HepG2 (cell line): ENCODE data around the gene BYSL. TPM values are rescaled to one million over a fixed set of nuclear protein-coding genes. Genes with fewer than 3 reads are reported as not detected.
A peak's percentile ranks its signal among the peaks of the same experiment; 100 is the strongest.

ENCODE experiments used
- DBP ChIP-seq: sonication (generic); formaldehyde crosslinking; IDR thresholded peaks from 2 replicates; pipeline ENCODE4 v1.4.0; 2020; ENCODE audit warnings: missing genetic modification reagents; ENCODE audit errors: not compliant biosample characterization
- FLYWCH1 ChIP-seq: sonication (generic); formaldehyde crosslinking; IDR thresholded peaks from 2 replicates; pipeline ENCODE4 v1.8.1; 2023; ENCODE audit warnings: mild to moderate bottlenecking, missing genetic modification reagents
- HDAC1 ChIP-seq: sonication (generic); formaldehyde crosslinking; IDR thresholded peaks from 2 replicates; pipeline ENCODE4 v1.5.1; 2020; ENCODE audit warnings: mild to moderate bottlenecking, missing genetic modification reagents
- HHEX ChIP-seq: IDR thresholded peaks from 2 replicates; pipeline ENCODE4 v1.6.1; 2016; ENCODE audit warnings: control low read depth
- HOXA7 ChIP-seq: sonication (generic); formaldehyde crosslinking; IDR thresholded peaks from 2 replicates; pipeline ENCODE4 v1.8.1; 2022; ENCODE audit warnings: mild to moderate bottlenecking, missing genetic modification reagents, moderate library complexity
- KMT2B ChIP-seq: IDR thresholded peaks from 2 replicates; pipeline ENCODE4 v1.6.1; 2016; ENCODE audit warnings: missing genetic modification reagents, missing compliant biosample characterization
- MNT ChIP-seq: fragments of 450-650 bp; IDR thresholded peaks from 2 replicates; pipeline ENCODE4 v1.6.1; 2016
- MYC ChIP-seq: sonication (generic); formaldehyde crosslinking; IDR thresholded peaks from 2 replicates; pipeline ENCODE4 v1.9.0; 2021; ENCODE audit warnings: missing genetic modification reagents, borderline replicate concordance
- PHF5A ChIP-seq: IDR thresholded peaks from one replicate; pipeline ENCODE4 v1.6.1; 2018; ENCODE audit warnings: low read depth, missing genetic modification reagents; ENCODE audit not compliant: unreplicated experiment
- SKI ChIP-seq: fragments of 450-650 bp; IDR thresholded peaks from one replicate; pipeline ENCODE4 v1.6.1; 2018; ENCODE audit warnings: mild to moderate bottlenecking; ENCODE audit not compliant: partially characterized antibody
- YEATS2 ChIP-seq: sonication (generic); formaldehyde crosslinking; IDR thresholded peaks from 2 replicates; pipeline ENCODE4 v1.4.0; 2020; ENCODE audit warnings: missing genetic modification reagents, borderline replicate concordance
- YEATS4 ChIP-seq: sonication (generic); formaldehyde crosslinking; IDR thresholded peaks from 2 replicates; pipeline ENCODE4 v1.4.0; 2020; ENCODE audit warnings: missing genetic modification reagents, borderline replicate concordance
- ZBTB20 ChIP-seq: sonication (generic); formaldehyde crosslinking; IDR thresholded peaks from 2 replicates; pipeline ENCODE4 v1.8.1; 2023; ENCODE audit warnings: missing genetic modification reagents, low read depth, mild to moderate bottlenecking, borderline replicate concordance
- ZC3H4 ChIP-seq: sonication (generic); formaldehyde crosslinking; IDR thresholded peaks from 2 replicates; pipeline ENCODE4 v1.4.0; 2020; ENCODE audit warnings: missing genetic modification reagents, borderline replicate concordance
- ZFP1 ChIP-seq: IDR thresholded peaks from 2 replicates; pipeline ENCODE4 v1.6.1; 2016
- ZNF30 ChIP-seq: sonication (generic); formaldehyde crosslinking; IDR thresholded peaks from 2 replicates; pipeline ENCODE4 v1.5.0; 2020; ENCODE audit warnings: mild to moderate bottlenecking, missing genetic modification reagents
- ZNF414 ChIP-seq: sonication (generic); formaldehyde crosslinking; IDR thresholded peaks from 2 replicates; pipeline ENCODE4 v1.5.0; 2020; ENCODE audit warnings: missing genetic modification reagents
- ZNF512 ChIP-seq: sonication (generic); formaldehyde crosslinking; IDR thresholded peaks from 2 replicates; pipeline ENCODE4 v1.4.0; 2020; ENCODE audit warnings: mild to moderate bottlenecking, missing genetic modification reagents
- ZNF737 ChIP-seq: sonication (generic); formaldehyde crosslinking; IDR thresholded peaks from 2 replicates; pipeline ENCODE4 v1.5.0; 2020; ENCODE audit warnings: missing genetic modification reagents, mild to moderate bottlenecking, borderline replicate concordance
- ZNF816 ChIP-seq: sonication (generic); formaldehyde crosslinking; IDR thresholded peaks from 2 replicates; pipeline ENCODE4 v1.8.0; 2022; ENCODE audit warnings: missing genetic modification reagents, mild to moderate bottlenecking, borderline replicate concordance
- ZNF891 ChIP-seq: sonication (generic); formaldehyde crosslinking; IDR thresholded peaks from 2 replicates; pipeline ENCODE4 v1.5.0; 2020; ENCODE audit warnings: mild to moderate bottlenecking, missing genetic modification reagents
- ZUFSP ChIP-seq: sonication (generic); formaldehyde crosslinking; IDR thresholded peaks from 2 replicates; pipeline ENCODE4 v1.9.0; 2021; ENCODE audit warnings: missing genetic modification reagents, mild to moderate bottlenecking, borderline replicate concordance
- polyA plus RNA-seq, 8 experiments: library from polyadenylated mRNA; depleted of rRNA in 3 of 8; stranded (reverse) in 7 of 8; unstranded in 1 of 8; fragments of >200 nt; fragmentation: Illumina TruSeq in 4 of 8; extraction: Trizol in 4 of 8; gene quantifications; 2 replicates each; pipeline versions ENCODE4 v1.2.1 to v1.2.3, GENCODE V29; 2011 to 2016; ENCODE audit warnings: low read depth in 4 of 8, missing spikeins in 1 of 8, mixed read lengths in 1 of 8; ENCODE audit not compliant: insufficient read depth in 1 of 8
- total RNA-seq, 5 experiments: library from RNA; depleted of rRNA; stranded (reverse); fragments of >200 nt; fragmentation: Illumina TruSeq; extraction: Trizol; gene quantifications; 2 replicates each; pipeline ENCODE4 v1.2.3, GENCODE V29; 2016; ENCODE audit warnings: low read depth in 1 of 5

The BYSL gene
- total and polyA plus RNA-seq, 2 of the 13 experiments (the other 11 are each of a cell fraction or from before 2014, with no cell fraction given), result 27.9 to 28.6 TPM

- TF ChIP-seq ZBTB20 (no peak), KMT2B (no peak), HOXA7 (CRISPR knock-in tag) (no peak), ZNF816 (no peak), PHF5A (no peak), DBP (CRISPR knock-in tag) (no peak), HDAC1 (CRISPR knock-in tag) (peak; percentile 26), ZNF737 (CRISPR knock-in tag) (no peak), ZNF512 (CRISPR knock-in tag) (no peak), ZNF414 (CRISPR knock-in tag) (no peak), MYC (CRISPR knock-in tag) (no peak), FLYWCH1 (no peak), ZNF30 (CRISPR knock-in tag) (no peak), ZC3H4 (no peak), SKI (no peak), ZFP1 (CRISPR knock-in tag) (no peak), ZNF891 (CRISPR knock-in tag) (no peak), YEATS2 (no peak), YEATS4 (CRISPR knock-in tag) (0 out of 2 replicates have a peak, but pooled peaks have one; percentile 14), MNT (no peak), ZUFSP (CRISPR knock-in tag) (no peak), HHEX (CRISPR knock-in tag) (no peak)
Measured at GRCh38 chr6:41894366-41895299, 26.7 kb upstream of the BYSL start (continued).
